ENCODE data around the gene PTPRD.
"Not testable (repeated sequence)": the region's sequence is repeated elsewhere in the genome, so short reads cannot be mapped to it uniquely, and the experiment has no call there.

Gene PTPRD

DNA sequence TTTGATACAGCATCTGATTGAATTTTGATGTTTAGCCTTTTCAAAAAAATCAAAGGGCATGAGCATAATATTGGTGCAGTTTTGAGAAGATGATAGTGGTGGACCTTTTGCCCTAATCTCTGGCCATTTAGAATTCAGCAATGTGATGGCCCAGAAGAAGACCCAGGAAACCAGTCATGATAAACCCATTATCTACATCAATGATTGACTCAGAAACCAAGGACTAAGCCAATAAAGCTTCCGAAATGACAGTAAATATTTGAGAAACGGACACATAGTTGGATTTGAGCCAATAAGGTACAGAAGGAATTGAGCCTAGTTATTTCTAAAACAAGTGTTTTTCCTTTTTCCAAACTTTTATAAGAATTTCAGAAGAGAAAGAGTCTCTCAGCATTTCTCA lies 1654.4 kb downstream of the PTPRD start:
- DNase-seq = no peak

DNA sequence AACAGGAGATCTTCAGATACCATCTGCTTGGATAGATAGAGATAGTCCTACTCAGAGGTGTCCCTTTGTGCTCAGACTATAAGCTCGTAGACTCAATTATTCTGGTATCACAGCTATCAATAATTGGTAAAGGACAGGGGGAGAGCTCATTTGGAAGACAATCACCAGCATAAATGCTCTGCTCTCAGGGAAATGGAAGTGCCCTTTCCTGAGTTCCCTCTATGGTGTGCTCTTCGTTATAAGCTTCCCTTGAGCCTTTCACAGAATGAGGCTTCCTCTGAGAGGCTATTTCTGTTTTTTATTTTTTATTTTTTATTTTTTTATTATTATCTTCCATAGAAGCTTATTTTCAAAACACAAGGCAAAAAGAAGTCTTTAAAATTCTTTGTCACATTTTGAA lies 1657.5 kb downstream of the PTPRD start:
- no peak for DNase-seq

DNA sequence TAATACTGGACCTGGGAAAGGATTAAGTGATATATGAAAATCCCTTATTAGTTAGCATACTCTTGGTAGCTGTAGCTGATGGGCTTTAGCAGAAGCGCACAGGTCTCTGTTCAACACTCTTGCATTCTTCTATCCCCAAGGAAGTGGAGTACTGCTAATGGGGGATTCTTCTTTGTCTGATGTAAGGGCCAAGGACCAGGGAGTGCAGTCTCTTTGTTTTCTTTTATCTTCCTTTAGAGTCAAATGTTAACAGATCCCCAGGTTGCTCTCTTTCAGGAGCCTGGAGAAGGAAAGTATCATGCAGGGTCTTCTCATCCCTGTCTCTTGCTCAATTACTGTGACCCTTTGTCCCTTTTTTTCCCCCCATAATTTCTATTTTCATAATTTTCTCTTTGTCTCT lies 1666.3 kb downstream of the PTPRD start:
- DNase-seq = no peak

DNA sequence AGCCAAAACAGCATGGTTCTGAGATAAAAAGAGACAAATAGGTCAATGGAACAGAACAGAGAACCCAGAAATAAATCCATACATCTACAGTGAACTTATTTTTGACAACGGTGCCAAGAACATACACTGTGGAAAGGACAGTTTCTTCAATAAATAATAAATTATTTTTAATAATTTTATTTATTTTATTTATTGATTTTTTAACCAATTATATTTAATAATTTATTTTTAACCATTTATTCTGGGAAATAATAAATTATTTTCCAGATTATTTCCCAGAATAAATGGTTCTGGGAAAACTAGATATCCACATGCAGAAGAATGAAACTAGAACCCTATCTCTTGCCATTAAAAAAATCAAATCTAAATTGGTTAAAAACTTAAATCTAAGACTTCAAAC lies 1669.4 kb downstream of the PTPRD start:
- DNase-seq = no peak

DNA sequence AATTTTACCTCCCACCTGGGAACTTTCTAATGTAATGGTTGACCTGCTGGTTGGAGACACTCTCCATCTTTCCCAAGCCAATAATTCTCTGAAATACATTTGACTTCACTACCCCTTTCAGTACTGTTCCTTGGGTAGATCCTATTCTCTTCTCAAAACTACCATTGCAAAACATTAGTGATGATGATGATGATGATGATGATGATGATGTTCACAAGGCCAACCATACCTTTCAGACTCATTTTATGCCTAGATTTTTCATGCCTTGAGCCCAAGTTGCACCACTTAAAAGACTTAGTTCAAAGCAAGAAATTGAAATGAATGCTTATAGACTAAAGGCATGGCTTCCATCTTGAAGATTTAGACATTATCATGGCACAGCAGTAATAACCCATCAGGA lies 1672.2 kb downstream of the PTPRD start:
- DNase-seq = no peak

DNA sequence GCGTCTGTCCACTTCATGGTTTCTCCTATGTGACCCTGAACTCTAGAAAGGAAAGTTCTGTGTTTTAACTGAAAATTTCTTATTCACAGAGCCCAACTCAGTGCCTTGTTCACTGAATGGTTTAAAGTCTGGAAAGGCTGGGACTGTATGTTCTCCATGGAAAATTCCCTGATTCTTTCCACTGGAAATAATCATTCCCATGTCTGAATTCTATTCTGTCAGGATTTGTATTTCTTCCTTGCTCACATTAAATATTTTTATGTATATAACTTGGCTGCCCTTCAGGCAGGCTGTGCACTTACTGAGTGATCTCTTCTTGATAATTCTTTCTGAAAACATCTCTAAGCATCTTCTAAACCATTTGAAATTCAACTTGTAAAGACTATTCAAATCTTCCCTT lies 1686.3 kb downstream of the PTPRD start:
- no peak for DNase-seq

DNA sequence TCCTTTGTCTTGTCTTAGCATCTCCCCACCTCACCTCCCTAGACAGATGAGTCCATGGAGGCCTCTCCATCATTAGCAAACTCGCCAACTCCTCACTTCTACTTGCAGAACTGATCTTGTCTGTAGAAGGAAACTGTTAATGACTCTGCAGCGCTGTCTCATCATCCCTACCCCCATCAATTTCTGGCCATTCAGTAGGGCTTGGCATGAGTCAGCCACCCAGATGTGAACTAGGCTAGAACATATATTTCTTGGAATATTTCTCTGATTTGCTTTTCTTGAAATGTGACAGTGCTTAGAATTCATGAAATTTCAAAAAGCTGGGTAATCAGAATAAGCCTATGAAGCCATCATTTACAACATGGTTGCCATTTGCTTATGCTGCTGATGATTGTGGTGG lies 1688.2 kb downstream of the PTPRD start:
- DNase-seq = no peak

DNA sequence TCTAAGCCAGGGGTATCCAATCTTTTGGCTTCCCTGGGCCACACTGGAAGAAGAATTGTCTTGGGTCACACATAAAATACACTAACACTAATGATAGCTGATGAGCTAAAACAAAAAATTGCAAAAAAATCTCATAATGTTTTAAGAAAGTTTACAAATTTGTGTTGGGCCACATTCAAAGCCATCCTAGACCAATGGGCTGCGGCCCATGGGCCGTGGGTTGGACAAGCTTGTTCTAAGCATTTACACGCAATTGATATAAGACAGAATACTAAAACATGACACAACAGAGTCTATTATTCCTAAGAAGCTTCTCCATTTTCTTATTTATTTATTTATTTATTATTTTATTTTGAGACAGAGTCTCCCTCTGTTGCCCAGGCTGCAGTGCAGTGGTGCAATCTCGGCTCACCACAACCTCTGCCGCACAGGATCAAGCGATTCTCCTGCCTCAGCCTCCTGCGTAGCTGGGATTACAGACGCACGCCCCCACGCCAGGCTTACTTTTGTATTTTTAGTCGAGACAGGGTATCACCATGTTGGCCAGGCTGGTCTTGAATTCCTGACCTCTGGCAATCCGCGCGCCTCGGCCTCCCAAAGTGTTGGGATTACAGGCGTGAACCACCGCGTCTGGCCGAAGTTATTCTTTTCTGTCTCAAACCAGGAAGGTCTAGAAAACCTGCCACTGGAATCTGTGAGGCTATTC lies 1692.2 kb downstream of the PTPRD start:
- DNase-seq = not testable (repeated sequence)

DNA sequence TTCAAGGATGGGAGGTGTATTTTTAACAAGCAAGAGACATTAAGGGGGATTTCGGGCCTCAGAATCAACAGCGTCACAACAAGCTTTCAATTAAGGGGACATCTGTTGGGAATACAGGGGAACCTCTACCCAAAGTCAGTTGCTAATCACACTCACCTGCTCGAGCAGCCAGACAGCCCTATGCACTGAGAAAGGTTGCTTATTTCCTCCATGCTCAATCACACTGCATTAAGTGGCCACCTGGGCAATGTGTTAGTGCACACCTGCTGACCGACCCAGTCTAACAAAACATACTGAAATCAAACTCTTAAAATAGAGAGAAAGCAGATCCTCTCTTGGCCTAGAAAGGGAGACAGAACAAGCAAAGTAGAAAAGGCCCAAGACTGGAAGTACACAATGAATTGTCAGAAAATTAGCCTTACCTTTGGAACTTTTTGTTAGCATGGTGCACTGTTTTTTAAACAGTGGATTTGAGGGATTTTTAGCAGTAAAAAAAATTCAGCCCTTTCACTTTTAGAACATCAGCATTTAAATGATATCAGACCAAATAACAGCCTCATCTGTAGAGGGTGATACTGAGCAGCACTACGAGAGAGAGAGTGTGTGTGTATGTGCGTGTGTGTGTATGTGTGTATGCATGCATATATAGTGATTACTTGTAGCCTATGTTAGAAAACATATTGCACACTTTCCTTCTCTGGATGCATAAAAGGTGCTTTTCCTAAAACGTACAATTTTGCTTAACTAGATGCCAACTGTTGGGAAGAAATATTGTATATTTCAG lies 1694.7 kb downstream of the PTPRD start:
- DNase-seq = peak in 1 of 2 experiments; percentile 55

DNA sequence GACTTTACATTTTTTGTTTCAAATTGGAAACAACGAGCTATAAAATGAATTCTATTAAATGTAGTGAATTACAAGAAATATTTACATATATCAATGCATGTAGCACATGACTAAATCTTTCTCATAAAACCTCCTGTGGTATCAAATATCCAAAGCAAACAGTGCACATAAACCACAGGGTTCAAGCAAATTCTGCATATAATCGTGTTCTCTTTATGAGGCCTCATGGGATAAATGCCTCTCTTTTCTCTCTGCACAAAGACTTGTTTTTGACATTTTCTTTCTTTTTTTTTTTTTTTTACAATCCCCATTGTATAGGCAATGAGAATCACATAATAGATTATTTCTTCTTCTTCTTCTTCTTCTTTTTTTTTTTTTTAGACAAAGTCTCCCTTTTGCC lies 1696.0 kb downstream of the PTPRD start:
- no peak for DNase-seq

DNA sequence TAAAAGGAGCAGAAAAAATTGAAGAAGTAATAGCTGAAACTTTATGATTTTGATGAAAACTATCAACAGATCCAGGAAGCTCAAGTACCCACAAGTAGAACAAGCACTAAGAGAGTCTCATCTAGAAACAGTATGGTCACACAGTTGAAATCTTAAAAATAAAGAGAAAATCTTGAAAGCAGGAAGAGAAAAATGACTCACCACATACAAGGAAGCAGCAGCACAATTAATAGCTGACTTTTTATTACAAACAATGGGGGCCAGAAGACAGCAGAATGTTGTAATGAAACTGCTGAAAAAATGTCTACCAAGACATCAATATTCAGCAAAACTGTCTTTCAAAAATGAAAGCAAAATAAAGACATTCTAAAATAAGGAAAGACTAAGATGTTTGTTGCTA lies 1704.9 kb downstream of the PTPRD start:
- DNase-seq = no peak

DNA sequence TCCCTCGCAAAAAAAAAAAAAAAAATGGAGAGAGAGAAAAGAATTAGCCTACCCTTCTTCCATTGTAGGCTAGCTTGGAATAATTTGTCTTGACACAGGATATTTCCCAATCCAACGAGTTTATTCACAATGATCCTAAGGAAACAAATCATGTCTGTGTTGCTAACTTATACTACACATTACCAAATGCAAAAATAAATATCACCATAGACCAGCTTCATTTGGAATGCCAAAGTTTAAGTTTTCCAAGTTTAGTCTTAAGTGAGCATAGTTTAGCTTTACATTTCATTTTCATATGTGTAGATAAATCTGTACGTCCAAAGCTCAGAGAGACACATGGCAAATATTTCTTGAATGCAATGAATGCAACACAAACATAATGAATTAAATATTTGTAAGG lies 1707.1 kb downstream of the PTPRD start:
- no peak for DNase-seq

DNA sequence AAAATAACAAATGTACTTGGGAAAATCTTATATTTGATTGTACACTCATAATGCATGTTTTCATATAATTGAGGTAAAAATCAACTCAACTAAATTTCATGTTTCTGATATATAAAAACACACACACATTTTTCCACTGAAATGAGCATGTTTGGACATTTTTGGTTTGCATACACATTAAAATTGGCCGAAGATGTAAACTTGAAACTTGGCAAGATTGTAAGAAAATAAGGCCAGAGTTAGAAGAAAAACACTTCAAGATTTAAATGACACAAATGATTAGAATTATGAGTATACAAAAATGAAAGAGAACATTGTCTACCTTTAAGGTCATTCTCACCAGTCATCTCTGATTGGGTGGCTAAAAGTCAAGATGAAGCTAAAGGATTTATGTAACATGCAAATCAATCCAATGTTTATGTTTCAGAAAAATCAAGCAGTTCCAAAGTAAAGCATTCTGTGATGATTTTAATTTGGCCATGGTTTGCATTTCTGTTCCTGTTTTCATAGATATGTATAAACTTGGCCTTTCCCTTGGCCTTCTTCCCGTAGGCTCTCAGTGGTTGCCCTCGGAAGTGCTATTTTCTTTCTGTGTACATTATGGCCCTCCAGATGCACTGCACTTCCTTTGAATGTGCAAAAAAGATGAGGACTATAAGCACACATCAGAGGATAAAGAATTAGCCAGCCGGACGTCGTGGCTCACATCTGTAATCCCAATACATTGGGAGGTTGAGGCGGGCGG lies 1707.9 kb downstream of the PTPRD start:
- DNase-seq = no peak

DNA sequence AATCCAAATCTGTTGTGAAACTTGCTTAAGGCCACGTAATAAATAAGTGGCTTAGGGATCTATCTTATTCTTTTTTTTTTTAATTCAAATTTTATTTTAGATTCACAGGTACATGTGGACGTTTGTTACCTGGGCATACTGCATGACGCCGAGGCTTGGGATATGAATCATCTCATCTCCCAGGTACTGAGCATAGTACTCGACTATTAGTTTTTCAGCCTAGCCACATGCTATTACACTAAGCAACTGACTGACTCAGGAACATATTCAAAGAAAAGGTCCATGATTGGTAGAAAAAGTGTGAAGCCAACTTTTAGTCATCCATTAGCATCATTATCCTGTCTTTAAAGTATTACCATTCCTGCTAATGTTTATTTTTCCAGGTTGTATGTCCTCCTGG lies 1709.7 kb downstream of the PTPRD start:
- DNase-seq = no peak

DNA sequence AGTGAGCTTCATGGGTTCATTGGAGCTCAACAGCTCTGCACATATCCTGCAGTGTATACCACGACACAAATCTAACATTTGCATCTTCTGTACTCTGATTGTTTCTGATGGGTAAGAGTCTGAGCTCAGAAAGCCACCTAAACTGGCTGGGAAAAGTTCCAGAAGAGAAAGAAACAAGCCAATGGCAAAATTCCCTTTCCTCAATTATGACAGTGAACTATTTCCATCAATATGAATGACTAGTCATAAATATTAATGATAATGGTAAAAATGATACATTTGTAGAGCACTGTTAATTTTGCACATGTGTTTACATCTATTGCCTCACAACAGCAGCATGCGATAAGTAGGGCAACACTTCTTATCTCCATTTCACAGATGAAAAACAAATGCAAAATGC lies 1711.7 kb downstream of the PTPRD start:
- DNase-seq = no peak

DNA sequence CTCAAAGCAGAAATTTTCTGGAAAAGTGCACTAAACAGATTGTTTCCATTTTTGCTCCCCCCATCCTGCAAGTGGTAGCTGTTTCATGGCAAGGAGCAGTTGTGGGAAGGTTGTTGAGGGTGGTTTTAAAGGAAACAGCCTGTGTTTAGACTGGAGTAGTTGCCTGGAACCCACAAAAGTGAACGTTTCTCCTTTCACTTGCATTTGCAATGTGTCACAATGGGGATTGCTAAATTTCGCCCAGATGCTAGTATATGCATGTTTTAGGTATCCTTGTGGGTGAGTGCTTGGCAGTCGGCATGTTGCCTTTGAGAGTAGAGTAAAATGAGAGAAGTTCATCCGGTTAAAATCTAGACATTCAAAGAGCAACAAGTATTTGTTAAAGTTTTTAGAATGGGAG lies 1713.3 kb downstream of the PTPRD start:
- DNase-seq = no peak

DNA sequence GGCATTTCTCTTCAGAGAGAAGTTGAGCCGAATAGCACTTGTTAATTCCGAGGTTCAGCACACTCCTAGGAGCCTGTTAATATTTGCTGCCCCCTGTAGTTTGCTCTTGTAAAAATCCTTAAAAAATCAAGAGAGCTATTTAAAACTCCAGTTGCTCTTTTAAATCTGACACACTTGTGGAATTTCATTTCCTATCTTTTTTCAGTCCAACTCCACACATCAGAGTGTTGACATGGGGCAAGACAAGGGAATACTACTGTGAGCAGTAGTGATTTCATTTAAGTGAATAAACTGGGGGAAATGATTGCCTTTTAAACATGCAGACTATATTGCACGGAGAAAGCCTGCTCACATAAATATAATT lies 1717.0 kb downstream of the PTPRD start:
- peak; percentile 66 to 73 for DNase-seq

DNA sequence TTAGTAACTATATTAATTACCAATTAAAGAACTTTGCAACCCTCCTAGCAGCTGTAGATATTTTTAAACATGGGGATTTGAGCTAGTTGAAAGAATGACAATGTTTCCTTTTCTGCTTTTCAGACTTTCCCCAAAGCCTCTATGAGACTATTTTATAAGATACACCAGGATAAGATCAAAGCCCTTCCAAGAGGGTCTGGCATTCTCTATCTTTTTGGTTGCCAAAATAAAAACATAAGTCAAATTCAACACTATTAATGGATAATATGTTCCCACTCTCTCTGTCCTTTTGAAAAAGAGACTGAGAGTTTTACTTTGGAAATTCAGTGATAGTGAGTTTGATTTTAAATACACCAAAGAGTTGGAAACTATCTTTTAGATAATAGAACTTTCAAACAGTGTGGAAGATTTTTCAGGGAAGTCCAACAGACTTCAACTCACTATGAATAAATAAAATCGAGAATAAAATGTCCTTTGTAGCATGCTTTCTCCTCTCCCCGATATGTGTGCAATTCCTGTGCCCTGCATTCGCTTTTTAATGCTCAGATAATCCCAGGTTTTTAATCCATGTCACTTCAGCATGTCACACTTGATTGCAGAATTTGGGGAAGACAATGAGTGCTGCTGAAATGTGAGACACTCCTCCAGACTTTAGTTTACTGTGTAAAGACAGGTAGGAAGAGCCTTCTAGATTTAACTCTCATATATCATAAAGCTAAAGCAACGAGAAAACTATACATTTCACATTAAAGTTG lies 1717.5 kb downstream of the PTPRD start:
- DNase-seq = peak; percentile 66 to 77

DNA sequence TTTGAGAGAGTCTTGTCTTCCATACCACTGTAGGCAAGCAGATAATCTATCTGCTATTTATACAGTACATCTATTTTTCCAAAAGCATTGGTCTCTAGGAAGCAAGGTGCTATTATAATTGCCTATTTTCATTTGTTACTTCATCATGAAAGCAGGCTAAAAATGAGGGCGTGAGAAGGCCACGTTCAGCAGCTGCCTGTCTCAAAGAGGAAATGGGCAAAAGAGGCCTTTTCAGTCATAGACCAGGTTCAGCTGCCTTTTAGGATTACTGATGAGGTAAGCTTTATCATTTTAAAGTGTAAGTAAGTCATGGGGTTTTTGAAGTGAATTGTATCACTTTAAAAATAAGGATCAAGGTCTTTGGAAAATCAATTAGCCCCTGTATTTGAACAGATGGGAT lies 1722.1 kb downstream of the PTPRD start:
- no peak for DNase-seq

DNA sequence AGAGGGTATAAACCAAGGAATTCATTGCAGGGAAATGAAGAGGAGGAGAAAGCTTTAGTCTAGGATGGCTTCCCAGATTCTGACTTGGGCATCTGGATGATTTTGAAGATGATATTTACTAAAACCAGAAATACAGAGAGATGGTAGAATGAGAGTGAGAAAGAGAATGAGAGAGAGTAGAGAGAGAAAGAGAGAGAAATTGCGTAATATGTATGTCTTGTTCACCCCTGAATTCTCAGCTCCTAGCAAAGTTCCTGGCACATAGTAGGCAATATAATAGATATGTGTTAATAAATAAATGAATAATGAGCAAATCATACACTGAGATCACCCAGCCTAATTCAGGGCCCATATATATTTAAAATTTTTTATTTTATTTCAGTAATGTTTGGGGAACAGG lies 1723.7 kb downstream of the PTPRD start:
- no peak for DNase-seq

DNA sequence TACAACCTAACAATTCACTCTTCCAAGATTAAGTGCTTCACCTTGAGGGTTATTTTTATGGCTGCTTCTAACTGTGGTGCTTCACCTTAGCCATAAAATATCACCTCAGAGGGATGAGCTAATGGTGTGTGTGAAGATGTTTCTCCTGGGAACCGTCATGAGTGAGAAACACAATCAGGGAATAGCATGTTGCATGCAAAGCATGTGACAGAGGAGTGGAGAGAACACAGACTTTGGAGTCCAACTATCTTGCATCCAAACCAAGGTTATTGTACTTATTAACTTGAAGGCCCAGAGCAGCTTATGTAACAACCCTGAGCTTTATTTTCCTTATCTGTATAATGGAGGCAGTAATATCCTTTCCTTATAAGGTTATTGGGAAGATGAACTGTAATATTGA lies 1724.2 kb downstream of the PTPRD start:
- DNase-seq = no peak

DNA sequence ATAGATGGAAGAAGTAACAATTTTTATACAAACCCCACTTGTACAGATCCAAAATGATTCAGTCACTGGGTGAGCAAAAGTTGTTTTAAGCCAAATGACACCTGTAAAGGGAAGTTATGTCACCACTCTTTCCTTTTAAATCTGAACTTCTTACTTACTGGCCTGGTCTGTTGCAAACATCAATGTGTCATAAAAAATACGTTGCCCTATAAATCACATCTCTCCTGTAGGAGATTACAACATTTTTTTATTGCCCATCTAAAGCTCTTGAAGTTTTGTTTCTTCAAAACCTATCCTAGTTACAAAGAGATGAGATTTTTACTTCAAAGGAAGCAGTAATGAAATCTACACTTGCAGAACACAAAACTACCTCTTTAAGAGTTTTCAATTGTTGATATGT lies 1725.4 kb downstream of the PTPRD start:
- DNase-seq = no peak

DNA sequence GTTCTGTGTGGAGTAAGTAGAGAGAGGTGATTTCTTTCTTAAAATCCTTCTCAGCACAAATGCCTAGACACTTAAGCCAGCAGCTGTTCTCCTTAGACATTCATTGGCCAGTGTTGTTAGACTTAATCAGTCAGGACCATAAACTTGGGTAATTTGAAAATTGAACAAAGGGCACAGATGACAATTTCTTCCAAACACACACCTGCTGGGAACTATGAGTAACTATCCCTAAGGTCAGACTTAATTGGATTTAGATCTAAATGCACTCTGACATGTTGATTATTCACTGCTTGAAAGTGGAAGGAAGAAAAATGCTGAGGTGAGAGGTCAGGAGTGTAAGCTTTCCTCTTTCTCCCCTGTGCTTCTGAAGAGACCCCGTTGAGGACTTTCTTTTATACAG lies 1729.5 kb downstream of the PTPRD start:
- DNase-seq = peak in 1 of 2 experiments; percentile 14

Measured in NCI-H524 (cell line).